ENCODE measurements around the gene GALNT17. TPM values are rescaled to one million over a fixed set of nuclear protein-coding genes. Genes with fewer than 3 reads are reported as not detected.

Gene GALNT17
- total RNA-seq, 1 donor from 2014 or later = 20.2 TPM

DNA sequence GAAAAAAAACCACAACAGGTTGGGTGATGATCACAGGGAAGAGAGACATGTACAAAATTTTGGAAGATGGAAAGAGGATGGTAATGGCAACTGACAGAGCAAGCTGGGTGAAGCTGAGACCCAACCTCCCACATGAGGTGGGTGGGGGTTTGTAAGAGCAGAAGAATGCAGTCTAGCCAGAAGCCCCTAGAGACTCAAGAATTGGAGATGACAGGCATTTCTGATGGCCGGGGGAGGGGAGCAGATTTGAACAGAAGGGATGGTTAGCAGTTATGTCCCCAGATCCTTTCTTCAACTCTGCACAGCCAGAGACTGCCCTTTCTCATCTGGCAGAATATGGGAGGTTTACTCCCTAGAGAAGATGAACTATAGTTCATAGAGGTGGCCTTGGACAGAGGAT is 208.0 kb downstream of the GALNT17 start:
- Mint-ChIP-seq H3K4me3 (no peak overlapping the region), H3K27me3 (no peaks in the 10 kb centered on the region), H3K4me1 (ENCODE audit: unreplicated experiment) (peaks cover 7% of the 10 kb centered on the region), H3K27ac (no peak overlapping the region), H3K9me3 (peaks cover 12% of the 10 kb centered on the region), H3K36me3 (peaks cover 3% of the 10 kb centered on the region)
- TF ChIP-seq, protein P1, sequence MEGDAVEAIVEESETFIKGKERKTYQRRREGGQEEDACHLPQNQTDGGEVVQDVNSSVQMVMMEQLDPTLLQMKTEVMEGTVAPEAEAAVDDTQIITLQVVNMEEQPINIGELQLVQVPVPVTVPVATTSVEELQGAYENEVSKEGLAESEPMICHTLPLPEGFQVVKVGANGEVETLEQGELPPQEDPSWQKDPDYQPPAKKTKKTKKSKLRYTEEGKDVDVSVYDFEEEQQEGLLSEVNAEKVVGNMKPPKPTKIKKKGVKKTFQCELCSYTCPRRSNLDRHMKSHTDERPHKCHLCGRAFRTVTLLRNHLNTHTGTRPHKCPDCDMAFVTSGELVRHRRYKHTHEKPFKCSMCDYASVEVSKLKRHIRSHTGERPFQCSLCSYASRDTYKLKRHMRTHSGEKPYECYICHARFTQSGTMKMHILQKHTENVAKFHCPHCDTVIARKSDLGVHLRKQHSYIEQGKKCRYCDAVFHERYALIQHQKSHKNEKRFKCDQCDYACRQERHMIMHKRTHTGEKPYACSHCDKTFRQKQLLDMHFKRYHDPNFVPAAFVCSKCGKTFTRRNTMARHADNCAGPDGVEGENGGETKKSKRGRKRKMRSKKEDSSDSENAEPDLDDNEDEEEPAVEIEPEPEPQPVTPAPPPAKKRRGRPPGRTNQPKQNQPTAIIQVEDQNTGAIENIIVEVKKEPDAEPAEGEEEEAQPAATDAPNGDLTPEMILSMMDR (conservative IDR thresholded peaks at IDR 0.05) = no peak
- DNase-seq (ENCODE audit: extremely low spot score, unreplicated experiment) = no peak

DNA sequence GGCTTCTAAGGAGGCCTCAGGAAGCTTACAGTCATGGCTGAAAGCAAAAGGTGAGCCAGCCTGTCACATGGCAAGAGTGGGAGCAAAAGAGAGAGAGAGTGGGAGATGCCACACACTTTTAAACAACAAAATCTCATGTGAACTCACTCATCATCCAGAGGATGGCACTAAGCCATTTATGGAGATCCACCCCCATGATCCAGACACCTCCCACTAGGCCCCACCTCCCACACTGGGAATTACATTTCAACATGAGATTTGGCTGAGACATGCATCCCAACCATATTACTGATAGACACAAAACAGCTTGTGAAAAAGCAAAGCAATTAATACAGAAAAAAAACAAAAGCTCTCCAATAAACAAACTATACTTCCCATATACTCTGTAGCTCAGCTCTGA is 210.3 kb downstream of the GALNT17 start:
- DNase-seq (ENCODE audit: extremely low spot score, unreplicated experiment) = no peak
- peaks cover 12% of the 10 kb centered on the region for H3K9me3 Mint-ChIP-seq
- no peaks in the 10 kb centered on the region for H3K36me3 Mint-ChIP-seq
- no peaks in the 10 kb centered on the region for H3K27me3 Mint-ChIP-seq
- TF ChIP-seq, protein P1 (conservative IDR thresholded peaks at IDR 0.05) = no peak
- H3K4me1 Mint-ChIP-seq (ENCODE audit: unreplicated experiment) = peaks cover 7% of the 10 kb centered on the region
- no peak overlapping the region for H3K27ac Mint-ChIP-seq
- H3K4me3 Mint-ChIP-seq = no peak overlapping the region

DNA sequence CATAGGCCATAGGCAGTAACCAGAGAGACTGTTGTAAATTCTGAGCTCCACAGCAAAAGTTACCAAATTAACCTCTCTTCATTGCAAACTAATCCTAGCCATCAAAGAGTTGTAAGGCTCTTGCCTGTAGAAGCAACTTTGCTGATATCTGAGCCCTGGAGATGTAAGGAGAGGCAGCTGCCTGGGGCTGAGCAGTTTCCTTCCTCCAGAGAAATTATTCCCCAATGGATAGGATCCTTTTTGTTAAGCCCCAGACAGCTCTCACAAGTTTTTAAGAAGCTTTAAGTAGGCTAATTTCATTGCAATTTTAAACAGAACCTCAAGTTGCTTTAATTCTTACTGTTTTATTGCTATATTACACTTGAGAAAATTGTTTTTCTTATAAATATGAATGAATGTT is 211.1 kb downstream of the GALNT17 start:
- no peak overlapping the region for H3K4me3 Mint-ChIP-seq
- H3K27me3 Mint-ChIP-seq = no peaks in the 10 kb centered on the region
- peaks cover 12% of the 10 kb centered on the region for H3K9me3 Mint-ChIP-seq
- H3K36me3 Mint-ChIP-seq = no peaks in the 10 kb centered on the region
- H3K27ac Mint-ChIP-seq = no peak overlapping the region
- TF ChIP-seq, protein P1 (conservative IDR thresholded peaks at IDR 0.05) = no peak
- H3K4me1 Mint-ChIP-seq (ENCODE audit: unreplicated experiment) = peaks cover 7% of the 10 kb centered on the region
- no peak for DNase-seq (ENCODE audit: extremely low spot score, unreplicated experiment)

DNA sequence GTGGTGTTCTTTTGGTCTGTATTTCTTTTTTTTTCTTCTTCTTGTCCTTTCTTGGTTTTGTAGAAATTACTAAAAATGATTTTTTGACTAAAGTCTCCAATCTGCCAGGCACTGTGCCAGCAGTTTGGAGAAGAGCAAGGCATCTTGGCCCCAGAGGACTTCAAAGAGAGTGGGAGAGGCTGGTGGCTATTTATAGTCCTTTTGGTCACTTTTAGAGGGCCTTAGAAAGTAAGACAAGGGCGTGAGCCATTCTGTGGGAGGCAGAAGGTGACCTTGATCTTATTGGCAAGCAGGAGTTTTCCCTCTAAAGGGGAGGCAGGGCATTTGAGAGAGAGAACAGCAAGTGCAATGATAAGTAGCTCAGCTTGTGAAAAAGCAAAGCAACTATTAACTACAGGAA is 211.9 kb downstream of the GALNT17 start:
- H3K27ac Mint-ChIP-seq = no peak overlapping the region
- no peaks in the 10 kb centered on the region for H3K27me3 Mint-ChIP-seq
- peaks cover 13% of the 10 kb centered on the region for H3K4me1 Mint-ChIP-seq (ENCODE audit: unreplicated experiment)
- peaks cover 11% of the 10 kb centered on the region for H3K9me3 Mint-ChIP-seq
- H3K36me3 Mint-ChIP-seq = no peaks in the 10 kb centered on the region
- TF ChIP-seq, protein P1 (conservative IDR thresholded peaks at IDR 0.05) = no peak
- H3K4me3 Mint-ChIP-seq = no peak overlapping the region
- no peak for DNase-seq (ENCODE audit: extremely low spot score, unreplicated experiment)

DNA sequence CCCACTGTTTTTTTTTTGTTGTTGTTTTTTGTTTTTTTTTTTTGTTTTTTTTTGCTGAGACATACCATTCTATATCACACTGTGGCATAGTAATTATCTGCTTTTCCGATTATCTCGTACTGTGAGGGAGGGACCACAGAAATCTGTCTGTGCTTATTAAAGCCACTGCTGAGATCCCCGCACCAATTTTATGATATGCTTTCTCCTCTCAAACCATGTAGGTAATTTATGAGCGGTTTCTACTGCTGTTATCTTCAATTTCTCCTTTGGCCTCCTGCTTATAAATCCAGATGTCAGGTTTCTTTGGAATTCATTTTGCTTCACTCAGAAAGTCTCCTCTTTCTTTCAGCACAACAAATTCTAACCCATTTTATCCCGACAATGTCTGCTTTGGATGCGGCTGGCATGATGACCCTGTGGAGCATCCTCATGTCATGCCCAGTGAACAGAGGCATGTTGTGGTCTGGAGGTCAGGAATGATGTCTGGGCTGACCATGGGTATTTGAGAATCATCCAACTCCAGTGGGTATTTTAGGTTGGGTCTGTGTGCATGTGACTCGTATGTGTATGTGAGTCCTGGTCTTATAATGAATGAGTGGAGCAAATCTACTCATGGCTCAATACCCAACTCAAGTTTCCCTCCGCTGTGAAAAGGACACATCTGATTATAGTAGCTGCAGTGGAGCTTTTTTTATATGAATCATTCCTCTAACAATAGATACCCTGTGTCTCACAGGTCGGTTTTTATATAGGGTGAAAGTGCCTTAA is 213.4 kb downstream of the GALNT17 start:
- Mint-ChIP-seq H3K27me3 (no peaks in the 10 kb centered on the region), H3K9me3 (peaks cover 8% of the 10 kb centered on the region), H3K27ac (no peak overlapping the region), H3K4me1 (ENCODE audit: unreplicated experiment) (peaks cover 14% of the 10 kb centered on the region), H3K4me3 (no peak overlapping the region), H3K36me3 (no peaks in the 10 kb centered on the region)
- DNase-seq (ENCODE audit: extremely low spot score, unreplicated experiment) = no peak
- TF ChIP-seq, protein P1 (conservative IDR thresholded peaks at IDR 0.05) = no peak
